ENCODE measurements around the gene PHC1. TPM values are rescaled to one million over a fixed set of nuclear protein-coding genes. Genes with fewer than 3 reads are reported as not detected.

Gene PHC1
- total RNA-seq, 1 experiment from 2014 or later = 568 TPM

GRCh38 chr12:8907513-8907912, 6.8 kb upstream of the PHC1 start:
- Histone ChIP-seq H2BK5ac (ENCODE audit: insufficient read length, low read length) (no peak overlapping the region), H2BK120ac (ENCODE audit: low read depth, low read length, poor library complexity, severe bottlenecking) (peak overlapping the region; percentile 79), H3K23me2 (ENCODE audit: insufficient read length, low read depth, low read length, poor library complexity, severe bottlenecking) (no peaks in the 10 kb centered on the region), H2BK15ac (ENCODE audit: low read depth, low read length) (no peak overlapping the region), H4K5ac (ENCODE audit: insufficient read length, low read depth, low read length) (no peak overlapping the region), H3K79me1 (ENCODE audit: insufficient read depth, low read depth, low read length, poor library complexity, severe bottlenecking) (no peaks in the 10 kb centered on the region), H2AFZ (ENCODE audit: low read length) (no peak overlapping the region), H3K4ac (ENCODE audit: low read depth, low read length) (no peak overlapping the region; the same call in 1 of the 2 replicates), H3K18ac (ENCODE audit: insufficient read length, low read depth, low read length) (peak overlapping the region; percentile 46), H3K14ac (ENCODE audit: insufficient read depth, low read length) (no peak overlapping the region), H3K27me3 (ENCODE audit: insufficient read depth, low read length) (no peaks in the 10 kb centered on the region), H3K4me1 (ENCODE audit: insufficient read depth, low read length) (peaks cover 2% of the 10 kb centered on the region; the same call in 1 of the 2 replicates), H2BK20ac (ENCODE audit: low read depth, low read length, poor library complexity, severe bottlenecking) (no peak overlapping the region), H3K27ac (ENCODE audit: insufficient read length, low read depth, low read length) (peak overlapping the region; percentile 95), H3K4me2 (ENCODE audit: insufficient read depth, insufficient read length, low read length) (peak overlapping the region; percentile 3), H2BK12ac (ENCODE audit: insufficient read length, low read depth, low read length) (no peak overlapping the region), H3K9ac (ENCODE audit: extremely low read depth, insufficient read length, low read length) (peak overlapping the region; percentile 15), H4K8ac (replicated peaks; ENCODE audit: insufficient read length, low read depth, low read length) (no peak overlapping the region), H3K56ac (ENCODE audit: insufficient read length, low read depth, low read length) (no peak overlapping the region), H4K91ac (ENCODE audit: insufficient read length, low read depth, low read length) (no peak overlapping the region), H3K9me3 (ENCODE audit: control insufficient read depth, low read depth, low read length) (no peaks in the 10 kb centered on the region), H3K23ac (ENCODE audit: insufficient read length, low read depth, low read length) (no peak overlapping the region), H4K20me1 (ENCODE audit: control insufficient read depth, insufficient read depth, insufficient read length) (no peaks in the 10 kb centered on the region), H2AK5ac (ENCODE audit: insufficient read length, low read length) (no peak overlapping the region), H3K79me2 (ENCODE audit: insufficient read depth, low read length) (no peaks in the 10 kb centered on the region), H3T11ph (ENCODE audit: low read length) (no peak overlapping the region)
- Mint-ChIP-seq H3K27ac (peak overlapping the region; percentile 93 to 99 (median 97)), H3K9me3 (peaks cover 0 to 5% of the 10 kb centered on the region in 2 experiments; a peak in 2 of 5 replicates), H3K27me3 (ENCODE audit: low read depth) (no peaks in the 10 kb centered on the region), H3K36me3 (ENCODE audit: insufficient read depth in 1 of 3, low read depth in 3 of 3) (peaks cover 0 to 10% (median 9%) of the 10 kb centered on the region in 3 experiments; a peak in 5 of 7 replicates), H3K4me1 (peaks cover 61 to 63% of the 10 kb centered on the region in 2 experiments), H3K4me3 (peak overlapping the region in 1 of 2 experiments; percentile 69; a peak in 3 of 5 replicates)
- no peak for DNase-seq
- WGBS (ENCODE audit: extremely low coverage, insufficient read length, low lambda C conversion rate) = no CpG with 5 or more reads among the region's 3 CpGs
- TF ChIP-seq CTCF (conservative IDR thresholded peaks at IDR 0.05) = no peak

Measured in H9 (cell line).